NCI-H146 treated with DMSO at 0.1 percent for 48 hours (cell line): ENCODE results near the gene B3GALNT1.

Experiments
- DNase-seq: peaks from one replicate; lab custom pipeline; 2025; ENCODE audit not compliant: unreplicated experiment; lab: John Stamatoyannopoulos, UW

The B3GALNT1 gene, protein sequence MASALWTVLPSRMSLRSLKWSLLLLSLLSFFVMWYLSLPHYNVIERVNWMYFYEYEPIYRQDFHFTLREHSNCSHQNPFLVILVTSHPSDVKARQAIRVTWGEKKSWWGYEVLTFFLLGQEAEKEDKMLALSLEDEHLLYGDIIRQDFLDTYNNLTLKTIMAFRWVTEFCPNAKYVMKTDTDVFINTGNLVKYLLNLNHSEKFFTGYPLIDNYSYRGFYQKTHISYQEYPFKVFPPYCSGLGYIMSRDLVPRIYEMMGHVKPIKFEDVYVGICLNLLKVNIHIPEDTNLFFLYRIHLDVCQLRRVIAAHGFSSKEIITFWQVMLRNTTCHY

DNA sequence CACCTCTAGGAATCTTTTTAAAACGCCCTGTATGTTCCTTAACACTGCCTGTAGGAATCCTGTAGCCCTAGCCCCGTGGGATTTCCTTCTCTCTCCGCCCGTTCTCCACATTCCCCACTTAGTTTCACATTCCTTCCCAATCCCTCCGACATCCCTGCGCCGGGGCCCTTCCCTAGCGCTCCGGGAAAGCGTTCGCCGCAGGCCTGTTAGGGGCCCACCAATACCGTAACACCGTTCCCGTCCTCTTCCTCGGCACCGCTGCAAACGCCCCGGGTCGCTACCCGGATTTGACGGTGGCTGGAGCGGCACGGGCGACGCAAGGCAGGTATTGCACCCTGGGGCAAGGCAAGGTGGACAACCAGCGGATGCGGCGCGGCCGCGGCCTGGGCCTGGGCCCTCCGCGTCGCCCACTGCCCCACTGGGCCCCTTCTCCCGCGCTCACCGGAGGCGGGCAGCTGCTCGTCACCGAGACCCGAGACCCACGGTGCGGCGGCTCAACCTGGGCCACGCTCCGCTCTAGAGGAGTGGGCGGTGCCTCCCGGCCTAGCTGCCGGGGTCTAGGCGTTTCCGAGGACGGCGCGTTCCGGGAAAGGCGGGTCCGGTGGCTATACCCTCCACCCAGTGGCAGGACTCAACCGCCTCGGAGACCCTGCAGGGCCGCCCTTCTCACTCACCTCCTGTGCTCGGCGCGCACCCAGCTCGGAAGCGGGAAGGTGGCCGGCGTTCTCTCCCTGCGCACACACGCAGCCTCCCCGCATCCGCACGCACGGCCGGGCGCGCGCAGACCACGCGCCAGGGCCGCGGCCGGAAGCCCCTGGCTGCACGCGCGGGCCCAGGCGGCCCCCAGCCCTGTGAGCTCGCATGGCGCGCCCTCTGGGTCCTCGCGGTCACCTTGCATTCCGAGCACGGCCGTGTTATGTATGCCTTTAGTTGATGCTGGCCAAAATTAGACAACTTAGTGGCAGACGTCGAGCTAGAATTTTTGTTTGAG is at the start of gene B3GALNT1:
Gene B3GALNT1 (minus strand): TSS at position 789 of the 991 bp plus-strand sequence. CDS start 18,595 bp downstream, outside the sequence.
- DNase-seq: peak; percentile 82

DNA sequence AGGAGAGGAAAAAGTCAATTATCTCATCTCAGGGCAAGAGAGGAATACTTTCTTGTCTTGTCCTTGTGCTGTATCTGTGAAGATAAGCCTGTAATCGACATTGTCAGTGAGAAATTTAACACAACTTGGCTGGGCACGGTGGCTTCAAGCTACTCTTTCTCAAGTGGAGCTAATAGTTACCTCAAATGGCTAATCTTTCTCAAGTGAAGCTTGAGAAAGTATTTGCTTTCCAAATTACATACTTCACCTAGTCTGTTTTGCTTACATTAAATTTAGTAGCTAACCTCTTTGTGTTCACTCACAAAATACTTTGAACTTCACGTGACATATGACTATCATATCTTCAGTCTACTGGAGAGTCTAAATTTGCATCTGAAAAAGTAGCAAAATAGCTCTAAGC is 48.3 kb upstream of the B3GALNT1 start:
- no peak for DNase-seq

DNA sequence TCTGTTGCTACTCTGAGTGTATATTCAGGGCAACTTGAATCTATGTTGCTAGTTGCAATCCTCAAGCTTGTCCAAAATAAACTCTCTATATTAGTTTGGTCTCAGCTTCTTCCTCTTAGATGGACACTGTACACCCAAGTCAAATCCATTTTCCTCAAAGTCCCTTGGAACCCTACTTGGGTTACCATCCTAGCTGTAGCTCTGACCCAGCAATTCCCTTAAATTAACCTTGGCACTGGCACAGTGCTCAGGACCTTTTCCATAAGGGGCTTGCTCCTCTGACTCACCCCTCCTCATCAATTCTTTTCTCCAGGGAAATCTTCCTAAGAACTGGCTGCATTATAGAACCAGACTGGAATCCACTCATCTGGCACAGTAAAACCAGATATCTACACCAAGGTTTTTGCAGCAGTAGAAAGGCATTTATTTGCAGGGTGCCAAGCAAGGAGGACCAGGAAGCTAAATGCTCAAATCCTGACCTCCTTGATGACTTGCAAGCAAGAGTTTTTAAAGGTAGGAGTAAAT is 44.9 kb upstream of the B3GALNT1 start:
- DNase-seq: no peak

DNA sequence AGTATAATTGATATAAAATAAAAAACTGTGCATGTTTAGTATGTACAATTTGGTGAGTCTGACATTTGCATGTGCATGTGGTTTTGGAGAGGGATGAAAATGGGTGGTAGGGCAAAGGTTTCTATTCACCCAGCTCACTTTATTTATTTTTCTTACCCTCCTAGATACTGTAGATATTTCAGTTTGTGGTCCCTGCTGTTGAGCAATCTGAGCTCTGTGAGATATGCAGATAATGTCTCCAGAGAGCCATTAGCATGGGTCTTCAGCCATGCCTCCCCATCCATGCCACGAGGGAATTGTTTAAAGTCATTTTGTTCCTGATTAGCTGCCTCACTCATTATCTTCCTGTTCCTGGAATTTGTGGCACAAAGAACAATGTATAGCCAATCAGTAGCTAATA is 44.4 kb upstream of the B3GALNT1 start:
- no peak for DNase-seq

DNA sequence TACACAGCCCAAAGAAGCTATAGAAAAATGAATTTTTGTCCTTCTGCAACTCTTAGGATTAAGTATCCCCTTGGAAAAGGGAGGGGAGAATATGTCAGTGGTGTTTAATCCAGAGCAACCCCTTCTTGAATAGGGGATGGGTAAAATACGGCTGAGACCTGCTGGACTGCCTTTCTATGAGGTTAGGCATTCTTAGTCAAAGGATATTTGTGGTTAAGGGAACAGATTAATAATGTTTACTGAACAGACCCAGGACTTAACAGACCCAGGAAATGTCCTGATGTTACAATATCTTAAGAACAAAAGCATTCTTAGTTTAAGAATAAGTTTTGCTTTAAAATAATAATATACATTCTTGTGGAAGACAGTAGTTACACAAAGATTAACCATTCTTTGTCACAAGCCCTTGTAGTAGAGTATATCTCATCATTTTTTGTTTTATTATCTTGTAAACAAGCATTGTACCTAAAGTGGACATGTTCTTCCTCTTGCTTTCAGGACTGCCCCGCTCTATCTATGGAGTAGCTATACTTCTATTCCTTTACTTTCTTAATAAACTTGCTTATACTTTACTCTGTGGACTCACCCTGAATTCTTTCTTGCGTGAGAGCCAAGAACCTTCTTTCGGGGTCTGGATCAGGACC is 43.8 kb upstream of the B3GALNT1 start:
- DNase-seq: no peak

DNA sequence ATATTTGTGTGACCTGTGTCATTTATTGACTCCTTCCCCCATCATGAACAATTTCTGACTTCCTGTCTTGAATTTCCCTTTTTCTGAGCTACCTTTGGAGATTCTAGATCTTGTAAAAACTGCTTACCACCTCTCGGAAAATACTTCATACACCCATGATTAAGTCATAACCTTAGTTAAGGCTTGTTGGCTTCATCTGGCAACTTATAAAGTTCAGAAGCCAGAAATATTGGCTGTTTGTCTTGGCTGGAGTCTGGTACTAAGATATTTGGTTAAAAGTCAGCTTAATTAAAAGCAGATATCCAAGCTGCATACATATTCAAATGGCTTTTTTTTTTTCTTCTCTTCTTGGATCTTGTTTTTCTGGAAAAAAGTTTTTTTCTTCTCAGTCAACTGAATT is 37.3 kb upstream of the B3GALNT1 start:
- no peak for DNase-seq

DNA sequence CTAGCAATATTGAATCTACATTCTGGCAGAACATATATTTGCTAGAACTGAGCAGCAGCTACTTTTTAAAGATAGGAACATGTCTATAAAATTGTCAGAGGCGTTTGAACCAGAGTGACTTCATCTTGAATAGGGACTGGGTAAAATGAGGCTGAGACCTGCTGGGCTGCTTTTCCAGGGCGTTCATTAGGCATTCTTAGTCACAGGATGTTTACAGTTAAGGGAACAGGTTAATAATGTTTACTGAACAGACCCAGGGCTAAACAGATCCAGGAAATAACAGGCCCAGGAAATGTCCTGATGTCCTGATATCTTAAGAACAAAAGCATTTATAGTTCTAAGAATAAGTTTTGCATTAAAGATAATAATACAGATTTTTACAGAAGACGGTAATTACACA is 34.5 kb upstream of the B3GALNT1 start:
- no peak for DNase-seq

DNA sequence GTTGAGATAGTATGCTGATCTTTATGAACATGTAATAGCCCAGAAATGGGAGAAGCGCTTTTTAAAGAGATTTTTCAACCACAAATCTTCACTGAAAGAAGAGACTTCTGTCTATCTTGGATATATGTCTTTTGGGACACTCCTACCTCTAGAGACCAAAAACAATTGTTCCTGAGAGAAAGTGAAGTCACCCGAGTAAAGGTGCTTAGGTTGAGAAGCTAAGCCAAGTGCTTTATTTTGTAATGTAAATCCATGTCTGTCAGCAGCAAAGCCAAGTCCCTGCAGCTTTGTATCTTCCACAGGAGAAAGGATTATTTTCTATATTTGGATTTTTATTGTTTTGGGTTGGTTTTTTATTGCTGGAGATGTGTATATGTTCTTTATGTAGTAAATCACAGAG is 32.1 kb upstream of the B3GALNT1 start:
- no peak for DNase-seq

DNA sequence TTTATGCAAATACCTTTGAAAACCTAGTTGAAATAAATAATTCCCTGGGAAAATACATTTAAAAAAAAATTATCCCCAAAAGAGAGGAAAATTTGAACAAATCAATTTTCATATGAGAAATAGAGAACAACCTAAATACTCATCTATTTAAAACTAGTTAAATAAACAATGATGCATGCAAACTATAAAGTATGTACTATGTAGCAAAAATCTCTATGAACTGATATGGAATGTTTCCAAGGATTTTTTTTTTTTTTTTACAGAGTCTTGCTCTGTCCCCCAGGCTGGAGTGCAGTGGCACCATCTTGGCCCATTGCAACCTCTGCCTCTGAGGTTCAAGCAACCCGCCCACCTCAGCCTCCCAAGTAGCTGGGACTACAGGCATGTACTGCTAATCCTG is 27.2 kb upstream of the B3GALNT1 start:
- no peak for DNase-seq

DNA sequence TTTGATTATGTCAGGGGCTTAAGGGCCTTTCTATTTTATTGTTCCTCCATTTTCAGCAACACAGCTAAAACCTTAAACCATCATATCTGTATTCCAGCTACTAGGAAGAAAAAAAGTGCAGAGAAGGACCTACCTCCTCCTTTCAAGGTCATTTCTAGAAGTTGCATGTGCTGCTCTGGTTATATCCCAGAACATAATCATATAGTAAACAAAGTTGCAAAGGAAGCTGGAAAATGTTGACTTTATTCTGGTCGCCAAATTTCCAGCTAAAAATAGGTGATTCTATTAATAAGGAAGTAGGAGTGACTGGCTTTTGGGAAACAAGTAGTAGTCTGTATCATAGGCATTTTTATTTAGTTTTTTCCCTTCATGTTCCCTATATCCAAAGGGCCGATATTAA is 21.3 kb upstream of the B3GALNT1 start:
- DNase-seq: no peak

DNA sequence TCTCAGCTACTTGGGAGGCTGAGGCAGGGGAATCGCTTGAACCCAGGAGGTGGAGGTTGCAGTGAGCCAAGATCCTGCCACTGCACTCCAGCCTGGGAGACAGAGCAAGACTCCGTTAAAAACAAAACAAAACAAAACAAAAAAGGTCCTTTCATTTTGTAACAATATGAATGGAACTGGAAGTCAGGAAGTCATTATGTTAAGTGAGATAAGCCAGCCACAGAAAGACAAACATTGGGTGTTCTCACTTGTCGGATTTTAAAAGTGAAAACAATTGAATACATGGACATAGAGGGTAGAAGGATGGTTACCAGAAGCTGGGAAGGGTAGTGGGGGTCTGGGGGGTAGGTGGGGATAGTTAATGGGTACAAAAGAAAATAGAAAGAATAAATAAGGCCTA is 12.5 kb upstream of the B3GALNT1 start:
- DNase-seq: no peak

DNA sequence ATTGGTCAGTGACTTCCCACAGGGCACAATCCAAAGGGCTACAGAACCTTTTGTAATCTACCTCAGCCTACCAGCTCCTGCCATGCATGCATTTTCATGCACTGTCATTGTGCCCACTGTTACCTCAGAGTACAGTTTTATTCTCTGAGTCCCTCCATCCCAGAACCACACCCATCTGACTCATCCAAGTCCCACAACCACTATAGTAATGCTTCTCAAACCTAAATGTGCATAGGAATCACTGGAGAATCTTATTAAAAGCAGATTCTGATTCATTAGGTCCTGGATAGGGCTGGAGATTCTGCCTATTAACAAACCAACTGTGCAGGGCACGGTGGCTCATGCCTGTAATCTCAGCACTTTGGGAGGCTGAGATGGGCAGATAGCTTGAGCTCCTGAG is 3.7 kb upstream of the B3GALNT1 start:
- no peak for DNase-seq

DNA sequence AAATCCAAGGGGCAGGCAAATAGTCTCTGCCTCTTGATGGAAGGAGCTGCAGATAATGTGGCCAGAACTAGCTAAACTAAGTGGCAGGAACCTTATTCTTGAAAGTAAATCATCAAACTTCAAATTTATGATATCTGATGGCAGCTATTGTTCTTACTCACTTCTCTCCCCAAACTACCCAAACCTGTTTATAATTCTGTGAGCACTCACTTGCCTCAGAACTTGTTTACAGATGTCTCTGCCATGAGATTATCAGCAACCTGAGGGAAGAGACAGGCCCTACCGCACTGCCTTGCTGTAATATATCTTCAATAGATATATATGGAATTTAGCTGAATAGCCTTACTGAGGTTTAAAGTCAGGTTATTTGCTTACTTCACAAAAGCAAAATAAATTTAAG is 2.2 kb upstream of the B3GALNT1 start:
- no peak for DNase-seq

DNA sequence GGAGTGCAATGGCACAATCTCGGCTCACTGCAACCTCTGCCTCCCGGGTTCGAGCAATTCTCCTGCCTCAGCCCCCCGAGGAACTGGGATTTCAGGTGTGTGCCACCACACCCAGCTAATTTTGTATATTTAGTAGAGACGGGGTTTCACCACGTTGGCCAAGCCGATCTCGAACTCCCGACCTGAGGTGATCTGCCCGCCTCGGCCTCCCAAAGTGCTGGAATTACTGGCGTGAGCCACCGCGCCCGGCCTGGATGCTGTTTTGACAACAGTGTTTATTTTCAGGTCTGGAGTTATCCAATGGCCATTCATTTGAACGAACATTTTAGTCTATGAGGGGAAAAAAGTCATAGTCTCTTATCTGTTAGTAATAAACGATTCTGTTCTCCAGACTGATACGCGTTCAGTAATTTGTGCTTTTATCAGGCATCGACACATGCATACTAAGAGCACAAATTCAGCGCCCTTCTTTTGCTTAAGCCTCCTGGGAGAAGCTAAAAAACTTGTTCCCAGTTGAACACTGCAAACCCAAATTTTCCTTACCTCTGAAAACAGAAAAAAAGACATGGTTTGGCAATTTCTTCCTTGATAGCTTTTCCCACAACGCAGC is 1.3 kb downstream of the B3GALNT1 start:
- DNase-seq: no peak

DNA sequence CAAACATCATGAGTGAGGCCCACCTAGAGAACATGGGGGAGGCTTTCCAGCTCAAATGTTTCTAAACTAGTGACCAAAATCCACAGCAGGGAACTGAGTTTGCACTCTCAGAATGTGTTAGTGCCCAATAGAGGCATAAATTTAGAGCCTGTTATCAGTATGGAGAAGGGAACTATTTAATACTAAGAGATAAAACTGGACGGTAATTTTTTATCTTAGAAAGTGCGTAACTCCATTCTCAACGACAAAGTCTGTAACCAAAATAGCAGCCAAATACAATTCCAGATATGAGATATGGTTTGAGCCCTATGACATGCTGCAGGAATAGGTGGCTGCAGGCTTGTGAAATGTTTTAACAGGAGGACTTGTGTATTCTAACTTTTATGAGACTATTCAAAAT is 3.5 kb downstream of the B3GALNT1 start:
- DNase-seq: no peak

DNA sequence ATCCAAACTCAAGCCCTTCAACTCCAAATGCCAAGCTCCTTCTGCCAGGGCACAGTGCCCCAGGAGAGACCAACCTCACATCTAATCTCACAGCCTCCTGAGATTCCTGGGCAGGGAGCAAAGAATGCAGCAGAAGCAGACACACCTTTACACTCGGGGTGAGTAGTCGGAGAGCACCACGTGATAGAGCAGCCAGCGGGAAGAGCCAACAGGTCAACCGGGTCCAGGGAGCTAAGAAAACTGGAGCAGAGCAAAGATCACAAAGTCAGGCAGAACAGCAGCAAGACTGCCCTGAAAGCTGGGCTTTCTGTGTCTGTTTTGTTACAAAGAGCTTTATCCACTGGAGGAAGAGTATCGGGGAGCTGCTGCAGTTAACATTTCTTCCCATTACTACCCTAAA is 4.2 kb downstream of the B3GALNT1 start:
- no peak for DNase-seq

DNA sequence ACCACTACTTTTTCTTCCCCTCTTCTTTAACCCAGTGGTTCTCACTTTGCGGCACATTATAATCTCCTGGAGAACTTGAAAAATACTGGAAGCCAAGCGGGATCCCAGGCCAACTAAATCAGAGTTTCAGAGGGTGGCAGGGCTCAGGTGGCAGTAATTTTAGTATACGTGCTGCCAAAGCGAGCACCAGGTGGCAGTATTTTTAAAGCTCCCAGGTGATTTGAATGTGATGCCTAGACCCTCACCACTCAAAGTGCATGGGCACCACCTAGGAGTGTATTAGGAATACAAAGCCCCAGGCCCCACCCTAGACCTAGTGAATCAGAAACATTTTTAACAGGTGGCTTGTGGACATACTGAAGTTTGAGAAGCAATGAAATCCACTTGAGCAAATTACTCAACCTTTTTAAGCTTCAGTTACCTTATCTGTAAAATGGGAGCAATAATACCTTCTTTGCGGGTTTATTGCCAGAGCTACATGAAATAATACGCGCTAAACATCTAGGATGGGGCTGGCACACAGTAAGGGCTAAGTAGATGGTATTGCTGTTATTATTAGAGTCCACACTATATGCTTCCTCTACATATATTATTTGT is 8.3 kb downstream of the B3GALNT1 start:
- DNase-seq: peak; percentile 54

DNA sequence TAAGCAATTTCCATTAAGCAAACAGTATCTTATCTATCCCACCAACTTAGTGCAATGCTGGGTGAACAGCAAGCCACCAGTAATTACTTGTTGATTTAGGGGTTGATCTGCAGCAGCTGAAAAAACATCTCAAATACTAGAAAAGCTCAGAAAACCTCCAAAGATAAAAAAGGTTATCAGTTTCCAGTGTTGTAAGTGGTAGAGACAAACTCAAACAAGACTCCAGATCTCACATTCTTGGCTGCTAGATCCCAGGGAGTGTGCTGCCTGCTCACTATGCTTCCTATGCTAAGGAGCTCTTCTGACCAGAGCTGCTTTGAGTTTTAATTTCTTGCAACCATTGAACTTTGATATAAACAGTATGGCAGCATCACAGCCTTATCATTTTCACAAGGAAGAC is 11.3 kb downstream of the B3GALNT1 start:
- peak; percentile 79 for DNase-seq

DNA sequence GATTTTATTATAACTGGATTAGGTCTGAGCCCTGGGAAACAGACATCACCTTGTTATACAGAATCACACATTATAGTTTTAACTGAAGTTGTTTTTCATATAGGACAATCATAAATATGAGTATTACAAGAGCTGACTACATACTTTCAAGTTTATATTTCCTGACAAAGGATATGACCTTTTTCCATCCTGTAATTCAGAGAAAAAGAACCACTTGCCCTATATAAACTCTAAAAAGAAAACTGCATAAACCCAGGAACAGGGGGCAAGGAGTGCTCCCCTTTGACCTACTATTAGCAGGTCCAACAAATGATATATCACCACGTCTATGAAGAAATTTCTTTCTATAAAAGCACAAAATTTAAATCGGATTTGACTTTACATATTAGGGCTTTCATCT is 20.9 kb downstream of the B3GALNT1 start:
- no peak for DNase-seq

DNA sequence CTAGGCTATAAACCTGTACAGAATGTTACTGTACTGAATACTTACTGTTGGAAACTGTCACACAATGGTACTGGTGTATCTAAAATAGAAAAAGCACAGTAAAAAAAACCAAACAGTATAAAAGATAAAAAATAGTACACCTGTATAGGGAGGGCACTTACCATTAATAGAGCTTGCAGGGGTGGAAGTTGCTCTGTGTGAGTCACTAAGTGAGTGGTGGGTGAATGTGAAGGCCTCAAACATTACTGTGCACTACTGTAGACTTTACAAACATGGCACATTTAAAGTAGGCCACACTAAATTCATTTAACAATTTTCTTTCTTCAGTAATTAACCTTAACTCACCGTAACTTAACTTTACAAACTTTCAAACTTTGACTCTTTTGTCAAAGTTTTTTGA is 22.0 kb downstream of the B3GALNT1 start:
- DNase-seq: no peak

DNA sequence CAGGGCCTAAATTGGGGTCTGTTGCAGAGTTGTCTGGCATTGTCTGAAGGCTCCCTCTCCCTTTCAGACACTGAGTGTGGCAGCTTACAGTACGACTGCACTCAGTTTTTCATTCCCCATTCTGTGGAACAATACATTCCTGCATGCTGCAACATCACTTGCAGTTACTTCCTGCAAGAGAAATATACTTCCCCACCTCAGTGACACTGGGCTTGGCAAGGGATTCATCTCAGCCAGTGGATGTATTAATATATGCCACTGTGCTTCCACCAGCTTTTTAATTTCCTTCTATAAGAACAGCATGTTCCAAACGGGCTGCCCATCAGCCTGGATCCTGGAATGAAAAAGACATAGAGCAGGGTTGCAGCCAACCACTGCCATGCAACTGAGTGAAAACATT is 23.1 kb downstream of the B3GALNT1 start:
- no peak for DNase-seq
